Neural cell (in vitro differentiated cells): ENCODE data around the gene CLASP1. TPM values are rescaled to one million over a fixed set of nuclear protein-coding genes. Genes with fewer than 3 reads are reported as not detected.

ENCODE experiments used
- H2AFZ ChIP-seq: fragments of 200-600, 300-800 bp; sonication (generic), shearing (Covaris generic); 2 replicates; pipeline ENCODE4 v1.6.0; 2014; ENCODE audit warnings: low read depth, mild to moderate bottlenecking, antibody characterized with exemption, low read length, moderate library complexity
- H3F3A ChIP-seq: fragments of 200-600 bp; shearing (Covaris generic); 2 replicates; pipeline ENCODE4 v1.6.1; 2016; ENCODE audit warnings: mild to moderate bottlenecking, moderate library complexity, mixed read lengths, antibody characterized with exemption, low read length; ENCODE audit not compliant: insufficient read depth, poor library complexity, severe bottlenecking
- H3K27ac ChIP-seq: fragments of 200-600, 300-800 bp; sonication (generic), shearing (Covaris generic); 2 replicates; pipeline ENCODE4 v1.5.1; 2014; ENCODE audit warnings: mild to moderate bottlenecking, low read length, moderate library complexity
- H3K27me3 ChIP-seq: fragments of 300-800, 200-600 bp; sonication (generic), shearing (Covaris generic); 2 replicates; pipeline ENCODE4 v1.6.0; 2014; ENCODE audit warnings: mild to moderate bottlenecking, low read depth, low read length, moderate library complexity; ENCODE audit not compliant: insufficient read depth
- H3K36me3 ChIP-seq: fragments of 300-800, 200-600 bp; sonication (generic), shearing (Covaris generic); 2 replicates; pipeline ENCODE4 v1.5.1; 2014; ENCODE audit warnings: mild to moderate bottlenecking, antibody characterized with exemption, low read length, moderate library complexity; ENCODE audit not compliant: insufficient read depth
- H3K4me2 ChIP-seq: fragments of 300-800, 200-600 bp; sonication (generic), shearing (Covaris generic); 2 replicates; pipeline ENCODE4 v1.6.0; 2014; ENCODE audit warnings: mild to moderate bottlenecking, low read length
- H3K4me3 ChIP-seq: fragments of 300-800, 200-600 bp; sonication (generic), shearing (Covaris generic); 2 replicates; pipeline ENCODE4 v1.5.1; 2014; ENCODE audit warnings: mild to moderate bottlenecking, low read length, moderate library complexity
- H3K79me2 ChIP-seq: fragments of 200-600 bp; shearing (Covaris generic); replicated peaks from 2 replicates; pipeline ENCODE4 v1.6.0; 2014; ENCODE audit warnings: mild to moderate bottlenecking, low read length, moderate library complexity; ENCODE audit not compliant: insufficient read depth
- H3K9ac ChIP-seq: fragments of 300-800, 200-600 bp; sonication (generic), shearing (Covaris generic); 2 replicates; pipeline ENCODE4 v1.6.1; 2016; ENCODE audit warnings: mild to moderate bottlenecking, low read length, mixed read lengths
- H3K9me2 ChIP-seq: fragments of 200-600 bp; shearing (Covaris generic); 2 replicates; pipeline ENCODE4 v1.6.1; 2016; ENCODE audit warnings: mild to moderate bottlenecking, low read length, mixed read lengths; ENCODE audit not compliant: insufficient read depth
- H3K9me3 ChIP-seq: fragments of 200-600, 300-800 bp; sonication (generic), shearing (Covaris generic); 2 replicates; pipeline ENCODE4 v1.6.1; 2016; ENCODE audit warnings: mild to moderate bottlenecking, mixed run types, low read length, moderate library complexity, mixed read lengths
- H4K20me1 ChIP-seq: fragments of 200-600 bp; shearing (Covaris generic); 2 replicates; pipeline ENCODE4 v1.6.1; 2016; ENCODE audit warnings: mild to moderate bottlenecking, mixed run types; ENCODE audit not compliant: insufficient read depth
- CTCF ChIP-seq: fragments of 450-650 bp; IDR thresholded peaks from 2 replicates; pipeline ENCODE4 v1.5.1; 2014; ENCODE audit warnings: antibody characterized with exemption, mild to moderate bottlenecking, moderate library complexity; ENCODE audit not compliant: poor library complexity, severe bottlenecking
- EP300 ChIP-seq: fragments of 450-650 bp; conservative IDR thresholded peaks from 2 replicates; pipeline ENCODE4 v1.6.1; 2014; ENCODE audit warnings: antibody characterized with exemption, mild to moderate bottlenecking, moderate library complexity; ENCODE audit not compliant: poor library complexity, severe bottlenecking
- EZH2 ChIP-seq: fragments of 200-600, 300-800 bp; shearing (Covaris generic), sonication (generic); IDR thresholded peaks from 2 replicates; pipeline ENCODE4 v1.6.1; 2014; ENCODE audit warnings: antibody characterized with exemption, low read length, borderline replicate concordance, mild to moderate bottlenecking; ENCODE audit not compliant: insufficient read depth, poor library complexity, severe bottlenecking
- MXI1 ChIP-seq: fragments of 450-650 bp; conservative IDR thresholded peaks from 2 replicates; pipeline ENCODE4 v1.6.1; 2014; ENCODE audit warnings: antibody characterized with exemption, mild to moderate bottlenecking; ENCODE audit not compliant: poor library complexity, severe bottlenecking
- POLR2AphosphoS5 ChIP-seq: IDR thresholded peaks from 2 replicates; pipeline ENCODE4 v1.6.1; 2012
- RAD21 ChIP-seq: fragments of 450-650 bp; conservative IDR thresholded peaks from 2 replicates; pipeline ENCODE4 v1.6.1; 2014; ENCODE audit warnings: antibody characterized with exemption, mild to moderate bottlenecking, moderate library complexity
- REST ChIP-seq: IDR thresholded peaks from 2 replicates; pipeline ENCODE4 v1.6.1; 2012; ENCODE audit warnings: borderline replicate concordance
- SMC3 ChIP-seq: fragments of 450-650 bp; conservative IDR thresholded peaks from 2 replicates; pipeline ENCODE4 v1.6.1; 2014; ENCODE audit warnings: antibody characterized with exemption, mild to moderate bottlenecking, moderate library complexity; ENCODE audit not compliant: poor library complexity
- TAF1 ChIP-seq: IDR thresholded peaks from 2 replicates; pipeline ENCODE4 v1.6.1; 2012; ENCODE audit warnings: low read depth
- polyA plus RNA-seq: library from polyadenylated mRNA; depleted of rRNA; stranded (reverse); fragments of >200 nt; gene quantifications from 2 replicates; pipeline ENCODE4 v1.2.3, GENCODE V29; 2014

CLASP1 gene
- polyA plus RNA-seq, 1 donor from 2014 or later = 41.3 TPM

GRCh38 chr2:121513597-121514333 is 135.5 kb downstream of the CLASP1 start:
- H3K9me3 ChIP-seq = no peaks in the 10 kb centered on the region
- no peak overlapping the region for H2AFZ ChIP-seq
- no peaks in the 10 kb centered on the region for H3F3A ChIP-seq
- H3K36me3 ChIP-seq = peaks cover 4% of the 10 kb centered on the region
- no peak overlapping the region for H3K9ac ChIP-seq
- TF ChIP-seq MXI1 (no peak), EP300 (no peak)
- no peak overlapping the region for H3K4me2 ChIP-seq
- H3K27ac ChIP-seq = no peak overlapping the region
- no peaks in the 10 kb centered on the region for H4K20me1 ChIP-seq
- H3K79me2 ChIP-seq = peaks cover 4% of the 10 kb centered on the region
- no peaks in the 10 kb centered on the region for H3K9me2 ChIP-seq
- no peaks in the 10 kb centered on the region for H3K27me3 ChIP-seq
- no peak overlapping the region for H3K4me3 ChIP-seq

DNA sequence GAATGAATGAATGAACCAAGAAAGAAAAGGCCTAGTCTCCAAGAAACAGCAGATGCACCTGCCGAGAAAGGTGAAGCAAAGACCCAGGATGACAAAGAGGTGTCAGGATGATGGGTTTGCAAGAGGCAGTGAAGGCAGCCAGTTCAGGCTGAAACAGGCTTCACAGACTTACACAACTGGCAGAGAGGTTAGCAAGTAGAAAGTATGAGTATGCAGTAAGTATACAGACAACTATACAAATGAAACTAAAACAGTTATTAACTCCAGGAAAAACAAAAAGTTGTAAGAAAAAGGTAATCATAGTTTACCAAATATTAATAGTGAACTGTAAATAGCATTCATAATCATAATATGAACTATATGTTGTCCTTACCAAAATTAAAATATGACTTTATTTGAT is 138.4 kb downstream of the CLASP1 start:
- Histone ChIP-seq H3K4me3 (no peak overlapping the region), H2AFZ (no peak overlapping the region), H3K27ac (no peak overlapping the region), H3K36me3 (no peaks in the 10 kb centered on the region), H3K4me2 (no peak overlapping the region), H3K9ac (no peak overlapping the region), H3K9me3 (no peaks in the 10 kb centered on the region), H3F3A (no peaks in the 10 kb centered on the region), H3K9me2 (no peaks in the 10 kb centered on the region), H4K20me1 (no peaks in the 10 kb centered on the region), H3K27me3 (no peaks in the 10 kb centered on the region), H3K79me2 (peaks cover 27% of the 10 kb centered on the region)
- TF ChIP-seq EZH2 = no peak
- TF ChIP-seq REST = no peak
- no peak for TF ChIP-seq CTCF
- TF ChIP-seq POLR2AphosphoS5 = no peak
- no peak for TF ChIP-seq RAD21
- no peak for TF ChIP-seq TAF1
- TF ChIP-seq MXI1 = no peak
- TF ChIP-seq SMC3 = no peak
- TF ChIP-seq EP300 = no peak
